Endodermal cell (in vitro differentiated cells): ENCODE data around the gene PDGFA. TPM values are rescaled to one million over a fixed set of nuclear protein-coding genes. Genes with fewer than 3 reads are reported as not detected.

Experiments used
- DNase-seq: peaks from one replicate; pipeline ENCODE4 v3.0.0-alpha.2; 2017
- H3K27ac ChIP-seq: 2 replicates; pipeline ENCODE4 v1.5.1; 2013; ENCODE audit warnings: mild to moderate bottlenecking, low read depth, low read length, moderate library complexity
- H3K27me3 ChIP-seq: 2 replicates; pipeline ENCODE4 v1.6.1; 2013; ENCODE audit warnings: mild to moderate bottlenecking, low read length, moderate library complexity; ENCODE audit not compliant: insufficient read depth, control insufficient read depth, poor library complexity, severe bottlenecking
- H3K36me3 ChIP-seq: 2 replicates; pipeline ENCODE4 v1.7.0; 2013; ENCODE audit warnings: mild to moderate bottlenecking, low read length, moderate library complexity; ENCODE audit not compliant: control insufficient read depth, insufficient read depth
- H3K4me1 ChIP-seq: one replicate; pipeline ENCODE4 v1.7.0; 2013; ENCODE audit warnings: low read length; ENCODE audit not compliant: control insufficient read depth, insufficient read depth
- H3K4me3 ChIP-seq: 2 replicates; pipeline ENCODE4 v1.5.1; 2013; ENCODE audit warnings: mild to moderate bottlenecking, low read length, moderate library complexity
- H3K9ac ChIP-seq: 2 replicates; pipeline ENCODE4 v1.6.1; 2013; ENCODE audit warnings: mild to moderate bottlenecking, low read length, moderate library complexity; ENCODE audit not compliant: poor library complexity, severe bottlenecking; ENCODE audit errors: extremely low read depth
- H3K9me3 ChIP-seq: 2 replicates; pipeline ENCODE4 v1.6.1; 2013; ENCODE audit warnings: mild to moderate bottlenecking, low read length, moderate library complexity; ENCODE audit not compliant: control insufficient read depth
- H3K27ac Mint-ChIP-seq: 2 replicates; pipeline ENCODE4 v1.8.0; 2020; ENCODE audit warnings: mixed read lengths
- H3K27me3 Mint-ChIP-seq: 2 replicates; pipeline ENCODE4 v1.8.0; 2021; ENCODE audit warnings: mild to moderate bottlenecking, mixed read lengths; ENCODE audit not compliant: insufficient read depth
- H3K36me3 Mint-ChIP-seq: 2 replicates; pipeline ENCODE4 v1.8.0; 2020; ENCODE audit warnings: low read depth, mixed read lengths
- H3K4me1 Mint-ChIP-seq: 2 replicates; pipeline ENCODE4 v1.8.0; 2020; ENCODE audit warnings: mixed read lengths
- H3K4me3 Mint-ChIP-seq: 2 replicates; pipeline ENCODE4 v1.8.0; 2020; ENCODE audit warnings: mild to moderate bottlenecking, moderate library complexity, mixed read lengths
- H3K9me3 Mint-ChIP-seq: 2 replicates; pipeline ENCODE4 v1.8.0; 2020; ENCODE audit warnings: mild to moderate bottlenecking, mixed read lengths
- WGBS, 2 experiments: methylation state at CpG; one replicate each; pipeline versions ENCODE4 v1.1.5 to v1.1.7; 2013; ENCODE audit warnings: missing lambda C conversion rate in 2 of 2, mixed read lengths in 1 of 2; ENCODE audit not compliant: insufficient coverage in 1 of 2, insufficient read length in 1 of 2; 5-methylcytosine and 5-hydroxymethylcytosine counted together
- total RNA-seq, 2 donors: library from RNA; stranded (reverse); fragmentation: NEBNext Ultra II Directional in 1 of 2; extraction: Animal tissue kit (Norgen Biotek cat#: 25700) in 1 of 2; gene quantifications; 2 replicates in 1 of 2; 3 replicates in 1 of 2; pipeline ENCODE4 v1.2.1, GENCODE V29; 2021
- TF ChIP-seq, protein P1 (sequence below): fragments of 200-600 bp; sonication (generic); conservative IDR thresholded peaks from 2 replicates; pipeline ENCODE4 v1.5.0; 2021; ENCODE audit warnings: antibody characterized with exemption, mild to moderate bottlenecking

PDGFA gene
- total RNA-seq, 2 donors from 2014 or later = 11.9 to 24.1 TPM

DNA sequence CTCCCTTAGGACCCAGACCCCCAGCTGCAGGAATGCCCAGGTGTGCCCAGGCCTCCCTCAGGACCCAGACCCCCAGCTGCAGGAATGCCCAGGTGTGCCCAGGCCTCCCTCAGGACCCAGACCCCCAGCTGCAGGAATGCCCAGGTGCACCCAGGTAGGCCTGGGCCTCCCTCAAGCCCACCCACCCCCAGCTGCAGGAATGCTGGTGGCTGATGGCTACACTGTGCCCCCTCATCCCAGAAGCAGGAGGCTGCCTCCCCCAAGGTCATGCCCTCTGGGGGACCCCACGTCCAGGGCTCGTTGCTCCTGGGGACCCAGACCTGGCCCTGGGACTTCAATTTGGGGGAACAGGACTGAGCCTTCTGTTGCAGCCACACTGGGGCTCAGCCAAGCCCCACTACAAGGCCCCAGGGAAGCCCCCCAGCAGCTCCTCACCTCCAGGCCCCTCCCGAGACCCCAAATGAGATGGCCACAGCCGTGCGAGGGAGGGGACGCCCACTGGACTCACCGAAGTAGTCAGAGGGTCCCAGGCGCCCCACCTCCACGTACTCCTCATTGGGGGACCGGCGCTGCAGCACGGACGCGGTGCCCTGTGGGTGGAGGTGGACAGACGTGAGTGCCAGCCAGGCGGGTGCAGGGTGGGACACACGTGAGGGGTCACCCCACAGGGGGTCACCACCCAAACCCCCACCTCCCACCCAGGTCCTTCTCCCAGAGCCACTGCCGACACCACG lies 31.4 kb upstream of the PDGFA start:
- 96 to 100% methylated on average over 5 to 16 of the region's 19 CpGs for WGBS, 2 experiments
- H3K36me3 ChIP-seq = no peaks in the 10 kb centered on the region
- peaks cover 6% of the 10 kb centered on the region for H3K36me3 Mint-ChIP-seq
- no peaks in the 10 kb centered on the region for H3K4me1 ChIP-seq
- no peak overlapping the region for H3K9ac ChIP-seq
- no peak overlapping the region for H3K4me3 ChIP-seq
- H3K27me3 ChIP-seq = no peaks in the 10 kb centered on the region
- no peaks in the 10 kb centered on the region for H3K27me3 Mint-ChIP-seq
- H3K9me3 Mint-ChIP-seq = no peaks in the 10 kb centered on the region
- no peak for DNase-seq
- no peaks in the 10 kb centered on the region for H3K9me3 ChIP-seq
- H3K27ac Mint-ChIP-seq = no peak overlapping the region
- H3K4me1 Mint-ChIP-seq = no peaks in the 10 kb centered on the region
- H3K4me3 Mint-ChIP-seq = no peak overlapping the region
- TF ChIP-seq, protein P1, sequence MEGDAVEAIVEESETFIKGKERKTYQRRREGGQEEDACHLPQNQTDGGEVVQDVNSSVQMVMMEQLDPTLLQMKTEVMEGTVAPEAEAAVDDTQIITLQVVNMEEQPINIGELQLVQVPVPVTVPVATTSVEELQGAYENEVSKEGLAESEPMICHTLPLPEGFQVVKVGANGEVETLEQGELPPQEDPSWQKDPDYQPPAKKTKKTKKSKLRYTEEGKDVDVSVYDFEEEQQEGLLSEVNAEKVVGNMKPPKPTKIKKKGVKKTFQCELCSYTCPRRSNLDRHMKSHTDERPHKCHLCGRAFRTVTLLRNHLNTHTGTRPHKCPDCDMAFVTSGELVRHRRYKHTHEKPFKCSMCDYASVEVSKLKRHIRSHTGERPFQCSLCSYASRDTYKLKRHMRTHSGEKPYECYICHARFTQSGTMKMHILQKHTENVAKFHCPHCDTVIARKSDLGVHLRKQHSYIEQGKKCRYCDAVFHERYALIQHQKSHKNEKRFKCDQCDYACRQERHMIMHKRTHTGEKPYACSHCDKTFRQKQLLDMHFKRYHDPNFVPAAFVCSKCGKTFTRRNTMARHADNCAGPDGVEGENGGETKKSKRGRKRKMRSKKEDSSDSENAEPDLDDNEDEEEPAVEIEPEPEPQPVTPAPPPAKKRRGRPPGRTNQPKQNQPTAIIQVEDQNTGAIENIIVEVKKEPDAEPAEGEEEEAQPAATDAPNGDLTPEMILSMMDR = no peak
- H3K27ac ChIP-seq = no peak overlapping the region

DNA sequence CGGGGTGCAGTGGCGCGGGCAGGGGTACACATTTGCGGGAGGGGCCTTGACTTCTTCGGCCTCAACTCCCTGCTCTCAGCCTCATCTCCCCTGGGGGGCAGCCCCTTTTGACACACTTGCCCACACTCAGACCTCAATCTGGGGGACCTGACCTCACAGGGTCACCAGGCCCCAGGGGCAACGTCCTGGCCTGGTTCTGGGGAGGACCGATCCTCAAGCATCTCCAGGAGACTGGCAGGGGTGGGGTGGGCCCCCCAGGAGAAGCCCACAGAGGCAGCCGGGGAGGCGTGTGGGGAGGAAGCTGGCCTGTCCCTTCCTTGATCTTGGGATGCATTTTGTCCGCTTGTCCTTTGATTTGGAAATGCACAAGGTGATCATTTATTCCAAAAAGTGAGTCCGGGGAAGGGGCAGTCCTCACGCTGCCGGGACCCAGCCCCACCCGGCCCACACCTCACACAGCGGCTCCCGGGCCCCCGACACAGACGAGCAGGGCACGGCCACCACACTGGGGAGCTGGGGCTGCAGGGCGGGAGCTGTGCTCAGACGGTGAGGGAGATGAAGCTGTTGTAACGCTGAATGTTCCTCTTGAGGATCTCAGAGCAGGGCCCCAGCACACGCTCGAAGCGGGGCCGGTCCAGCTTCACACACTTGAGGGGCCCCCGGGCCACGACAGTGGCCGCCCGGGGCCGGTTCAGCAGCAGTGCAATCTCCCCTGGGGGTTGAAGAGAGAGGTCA lies 30.4 kb upstream of the PDGFA start:
- H3K4me1 Mint-ChIP-seq = no peaks in the 10 kb centered on the region
- H3K36me3 Mint-ChIP-seq = peaks cover 5% of the 10 kb centered on the region
- no peak overlapping the region for H3K9ac ChIP-seq
- no peaks in the 10 kb centered on the region for H3K9me3 Mint-ChIP-seq
- DNase-seq = no peak
- no peaks in the 10 kb centered on the region for H3K4me1 ChIP-seq
- H3K36me3 ChIP-seq = no peaks in the 10 kb centered on the region
- TF ChIP-seq, protein P1 = no peak
- no peak overlapping the region for H3K4me3 Mint-ChIP-seq
- no peak overlapping the region for H3K27ac Mint-ChIP-seq
- H3K27ac ChIP-seq = no peak overlapping the region
- no peaks in the 10 kb centered on the region for H3K27me3 Mint-ChIP-seq
- no peak overlapping the region for H3K4me3 ChIP-seq
- 96 to 97% methylated on average over 10 to 31 of the region's 31 CpGs for WGBS, 2 experiments
- H3K27me3 ChIP-seq = no peaks in the 10 kb centered on the region
- H3K9me3 ChIP-seq = no peaks in the 10 kb centered on the region

DNA sequence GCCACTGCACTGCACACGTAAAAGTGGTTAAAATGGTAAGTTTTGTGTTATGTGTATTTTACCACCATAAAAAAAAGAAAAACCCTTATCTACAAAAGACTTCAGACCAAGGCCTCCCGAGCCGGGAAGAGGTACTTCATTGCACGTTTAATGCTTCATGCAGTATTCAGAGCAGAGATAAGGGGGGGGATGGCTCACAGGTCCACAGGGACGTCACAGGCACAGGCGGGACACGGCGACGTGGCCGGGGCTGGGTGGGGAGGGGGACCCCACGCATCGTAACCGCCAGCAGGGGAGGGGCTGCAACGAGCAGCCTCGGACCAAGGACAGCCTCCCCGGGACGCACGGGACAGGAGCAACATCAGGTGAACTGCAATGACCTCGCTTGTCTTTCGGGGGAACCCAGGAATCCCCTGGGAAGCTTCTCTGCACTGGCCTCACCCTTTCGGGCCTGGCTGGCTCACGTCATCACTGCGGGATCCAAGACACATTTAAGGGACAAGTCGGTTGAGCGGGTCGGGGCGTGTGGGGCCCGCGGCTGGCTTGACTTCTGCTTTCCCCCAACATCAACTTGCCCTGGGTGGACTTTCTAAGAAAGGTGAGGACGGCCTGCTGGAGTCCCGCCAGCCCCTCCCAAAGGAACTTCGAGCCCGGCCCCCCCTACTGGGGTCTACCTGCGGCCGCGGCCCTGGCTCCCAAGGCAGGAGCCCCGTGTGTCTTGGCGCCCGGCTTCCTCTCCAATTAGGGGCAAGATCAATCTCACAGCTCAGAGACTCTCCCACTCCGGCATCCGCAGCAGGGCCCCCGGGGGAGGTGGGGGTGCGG lies 29.6 kb upstream of the PDGFA start:
- no peaks in the 10 kb centered on the region for H3K27me3 ChIP-seq
- no peak overlapping the region for H3K4me3 ChIP-seq
- Mint-ChIP-seq H3K9me3 (no peaks in the 10 kb centered on the region), H3K4me1 (no peaks in the 10 kb centered on the region), H3K4me3 (no peak overlapping the region), H3K36me3 (peaks cover 5% of the 10 kb centered on the region), H3K27me3 (no peaks in the 10 kb centered on the region), H3K27ac (peak overlapping the region; percentile 10)
- TF ChIP-seq, protein P1 = no peak
- 93 to 94% methylated on average over 25 to 42 of the region's 43 CpGs for WGBS, 2 experiments
- H3K9me3 ChIP-seq = no peaks in the 10 kb centered on the region
- H3K36me3 ChIP-seq = no peaks in the 10 kb centered on the region
- no peak for DNase-seq
- H3K4me1 ChIP-seq = no peaks in the 10 kb centered on the region
- no peak overlapping the region for H3K27ac ChIP-seq
- H3K9ac ChIP-seq = no peak overlapping the region
